ENCODE data around the gene ABO.

GRCh38 chr9:133252301-133253020 lies 22.5 kb downstream of the ABO start:
- TF ChIP-seq SIN3A (IDR thresholded peaks at IDR 0.05; ENCODE audit: low read depth) (no peak), TCF7L2 (IDR thresholded peaks at IDR 0.05; ENCODE audit: borderline replicate concordance, extremely low read depth, insufficient read depth, insufficient read length) (no peak), SP1 (IDR thresholded peaks at IDR 0.05; ENCODE audit: low read depth) (peak; percentile 33; the same call in 1 of the 2 replicates), ZFX (IDR thresholded peaks at IDR 0.05) (no peak), MAX (IDR thresholded peaks at IDR 0.05) (peak; percentile 28; the same call in 1 of the 2 replicates), POLR2A (IDR thresholded peaks at IDR 0.05; ENCODE audit: borderline replicate concordance, extremely low read depth, insufficient read depth, insufficient read length) (no peak), ZBTB33 (IDR thresholded peaks at IDR 0.05; ENCODE audit: extremely low read depth, insufficient replicate concordance, low read length) (no peak), POLR2AphosphoS5 (IDR thresholded peaks at IDR 0.05; ENCODE audit: low read depth, low read length) (peak; percentile 33; the same call in 1 of the 2 replicates), JUND (IDR thresholded peaks at IDR 0.05) (no peak), SRF (IDR thresholded peaks at IDR 0.05; ENCODE audit: low read depth) (no peak), ELF1 (IDR thresholded peaks at IDR 0.05; ENCODE audit: borderline replicate concordance, low read depth) (no peak), EZH2 (IDR thresholded peaks at IDR 0.05) (no peak)
- TF ChIP-seq, protein P1, sequence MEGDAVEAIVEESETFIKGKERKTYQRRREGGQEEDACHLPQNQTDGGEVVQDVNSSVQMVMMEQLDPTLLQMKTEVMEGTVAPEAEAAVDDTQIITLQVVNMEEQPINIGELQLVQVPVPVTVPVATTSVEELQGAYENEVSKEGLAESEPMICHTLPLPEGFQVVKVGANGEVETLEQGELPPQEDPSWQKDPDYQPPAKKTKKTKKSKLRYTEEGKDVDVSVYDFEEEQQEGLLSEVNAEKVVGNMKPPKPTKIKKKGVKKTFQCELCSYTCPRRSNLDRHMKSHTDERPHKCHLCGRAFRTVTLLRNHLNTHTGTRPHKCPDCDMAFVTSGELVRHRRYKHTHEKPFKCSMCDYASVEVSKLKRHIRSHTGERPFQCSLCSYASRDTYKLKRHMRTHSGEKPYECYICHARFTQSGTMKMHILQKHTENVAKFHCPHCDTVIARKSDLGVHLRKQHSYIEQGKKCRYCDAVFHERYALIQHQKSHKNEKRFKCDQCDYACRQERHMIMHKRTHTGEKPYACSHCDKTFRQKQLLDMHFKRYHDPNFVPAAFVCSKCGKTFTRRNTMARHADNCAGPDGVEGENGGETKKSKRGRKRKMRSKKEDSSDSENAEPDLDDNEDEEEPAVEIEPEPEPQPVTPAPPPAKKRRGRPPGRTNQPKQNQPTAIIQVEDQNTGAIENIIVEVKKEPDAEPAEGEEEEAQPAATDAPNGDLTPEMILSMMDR (IDR thresholded peaks at IDR 0.05 in 2 of 3, conservative IDR thresholded peaks at IDR 0.05 in 1 of 3; ENCODE audit: borderline replicate concordance in 1 of 3, insufficient read depth in 1 of 3, low read depth in 2 of 3, low read length in 2 of 3): no peak
- TF ChIP-seq, protein P2, sequence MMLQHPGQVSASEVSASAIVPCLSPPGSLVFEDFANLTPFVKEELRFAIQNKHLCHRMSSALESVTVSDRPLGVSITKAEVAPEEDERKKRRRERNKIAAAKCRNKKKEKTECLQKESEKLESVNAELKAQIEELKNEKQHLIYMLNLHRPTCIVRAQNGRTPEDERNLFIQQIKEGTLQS (IDR thresholded peaks at IDR 0.05): no peak

Measured in HCT116 (cell line).